RWPE2 (cell line): ENCODE results near the gene HCFC2.
"Not testable (repeated sequence)": the region's sequence is repeated elsewhere in the genome, so short reads cannot be mapped to it uniquely, and the experiment has no call there.

ENCODE experiments used
- ATAC-seq: fragments of 200-7000 bp; cut with Tn5 transposase; 3 replicates; pipeline ENCODE4 v1.9.1; 2021; ENCODE audit warnings: low read depth
- DNase-seq: peaks from one replicate; pipeline ENCODE4 v3.0.0-alpha.2; 2020; ENCODE audit warnings: low spot score
- H3K27ac ChIP-seq: fragments of 450-650 bp; 2 replicates; pipeline ENCODE4 v1.5.1; 2017; ENCODE audit warnings: mild to moderate bottlenecking; ENCODE audit not compliant: poor library complexity, severe bottlenecking
- H3K27me3 ChIP-seq: fragments of 250-450 bp; sonication (Bioruptor Pico); 2 replicates; pipeline ENCODE4 v1.5.1; 2021; ENCODE audit warnings: mild to moderate bottlenecking, moderate library complexity; ENCODE audit not compliant: insufficient read depth, poor library complexity, severe bottlenecking
- H3K36me3 ChIP-seq: fragments of 250-450 bp; sonication (Bioruptor Pico); 2 replicates; pipeline ENCODE4 v1.5.1; 2020; ENCODE audit warnings: low read depth, mild to moderate bottlenecking, moderate library complexity
- H3K4me1 ChIP-seq: fragments of 250-450 bp; sonication (Bioruptor Pico); 2 replicates; pipeline ENCODE4 v1.5.1; 2021; ENCODE audit warnings: mild to moderate bottlenecking, moderate library complexity; ENCODE audit not compliant: insufficient read depth, poor library complexity, severe bottlenecking
- H3K4me3 ChIP-seq: fragments of 250-450 bp; sonication (Bioruptor Pico); 2 replicates; pipeline ENCODE4 v1.5.1; 2021; ENCODE audit warnings: mild to moderate bottlenecking, moderate library complexity; ENCODE audit not compliant: severe bottlenecking
- H3K9me3 ChIP-seq: fragments of 250-450 bp; sonication (Bioruptor Pico); 2 replicates; pipeline ENCODE4 v1.5.1; 2021; ENCODE audit warnings: mild to moderate bottlenecking, moderate library complexity; ENCODE audit not compliant: severe bottlenecking
- CTCF ChIP-seq: fragments of 450-650 bp; IDR thresholded peaks from one replicate; pipeline ENCODE4 v1.5.1; 2017; ENCODE audit warnings: mild to moderate bottlenecking, moderate library complexity; ENCODE audit not compliant: poor library complexity, severe bottlenecking

HCFC2 gene

GRCh38 chr12:104064031-104064841 lies at the start of gene HCFC2:
TSS of gene HCFC2 (plus strand) at chr12:104064531. CDS start at chr12:104064561, 30 bp downstream.
- Histone ChIP-seq H3K4me1 (peaks cover 2% of the 10 kb centered on the region), H3K27ac (peak within 1 kb of the TSS; percentile 56), H3K4me3 (peak within 1 kb of the TSS; percentile 88), H3K27me3 (no peaks in the 10 kb centered on the region), H3K36me3 (peaks cover 22% of the 10 kb centered on the region), H3K9me3 (no peaks in the 10 kb centered on the region)
- DNase-seq: peak; percentile 82
- ATAC-seq: peak; percentile 90
- TF ChIP-seq CTCF: no peak

GRCh38 chr12:104021862-104022261 lies 42.5 kb upstream of the HCFC2 start:
- ATAC-seq, H3K27me3 ChIP-seq, H3K9me3 ChIP-seq, H3K4me3 ChIP-seq, H3K4me1 ChIP-seq, H3K36me3 ChIP-seq, DNase-seq, H3K27ac ChIP-seq: not testable (repeated sequence)

- H3K4me3 ChIP-seq: no peak overlapping the region
Observed at GRCh38 chr12:104022786-104023185, 41.5 kb upstream of the HCFC2 start.

GRCh38 chr12:104023710-104024109 lies 40.6 kb upstream of the HCFC2 start:
- DNase-seq (no peak), ATAC-seq (no peak)
- no peak for TF ChIP-seq CTCF
- H3K36me3 ChIP-seq: no peaks in the 10 kb centered on the region
- H3K27me3 ChIP-seq: no peaks in the 10 kb centered on the region
- H3K4me3 ChIP-seq: no peak overlapping the region
- H3K27ac ChIP-seq: no peak overlapping the region
- no peaks in the 10 kb centered on the region for H3K9me3 ChIP-seq
- no peaks in the 10 kb centered on the region for H3K4me1 ChIP-seq

More at GRCh38 chr12:104022786-104023185, 41.5 kb upstream of the HCFC2 start:
- no peak overlapping the region for H3K27ac ChIP-seq
- DNase-seq: no peak
- no peak for ATAC-seq
- TF ChIP-seq CTCF: no peak
- H3K4me1 ChIP-seq: no peaks in the 10 kb centered on the region
- H3K36me3 ChIP-seq: no peaks in the 10 kb centered on the region
- H3K9me3 ChIP-seq: no peaks in the 10 kb centered on the region
- no peaks in the 10 kb centered on the region for H3K27me3 ChIP-seq

- H3K36me3 ChIP-seq: no peaks in the 10 kb centered on the region
- no peak for DNase-seq
- H3K4me1 ChIP-seq: no peaks in the 10 kb centered on the region
- H3K27me3 ChIP-seq: no peaks in the 10 kb centered on the region
- TF ChIP-seq CTCF: no peak
- no peak for ATAC-seq
- H3K27ac ChIP-seq: no peak overlapping the region
- no peak overlapping the region for H3K4me3 ChIP-seq
- H3K9me3 ChIP-seq: no peaks in the 10 kb centered on the region
Observed at GRCh38 chr12:104024348-104024747, 40.0 kb upstream of the HCFC2 start.
